ENCODE results near the gene JSRP1.

Gene JSRP1

GRCh38 chr19:2255982-2256685, at the start of gene JSRP1:
JSRP1 (minus strand) TSS chr19:2256417; CDS start chr19:2255314, 1,103 bp downstream.
- DNase-seq = no peak

GRCh38 chr19:2305452-2306280, 49.4 kb upstream of the JSRP1 start:
- no peak for DNase-seq

GRCh38 chr19:2303211-2303798, 47.1 kb upstream of the JSRP1 start:
- DNase-seq = no peak

GRCh38 chr19:2302319-2303210, 46.3 kb upstream of the JSRP1 start:
- no peak for DNase-seq

GRCh38 chr19:2300533-2300932, 44.3 kb upstream of the JSRP1 start:
- DNase-seq = no peak

GRCh38 chr19:2296141-2296540, 39.9 kb upstream of the JSRP1 start:
- no peak for DNase-seq

GRCh38 chr19:2294687-2295335, 38.6 kb upstream of the JSRP1 start:
- peak in 1 of 2 experiments; percentile 67 for DNase-seq

GRCh38 chr19:2291185-2291751, 35.1 kb upstream of the JSRP1 start:
- no peak for DNase-seq

- DNase-seq = no peak
These were observed 34.4 kb upstream of the JSRP1 start for GRCh38 chr19:2290441-2291184.

- no peak for DNase-seq
These were observed 33.7 kb upstream of the JSRP1 start for GRCh38 chr19:2289714-2290435.

GRCh38 chr19:2288818-2289713, 32.8 kb upstream of the JSRP1 start:
- DNase-seq = no peak

- DNase-seq = no peak
These were observed 32.2 kb upstream of the JSRP1 start for GRCh38 chr19:2288338-2288817.

GRCh38 chr19:2287585-2288337, 31.5 kb upstream of the JSRP1 start:
- no peak for DNase-seq

GRCh38 chr19:2286402-2287140, 30.4 kb upstream of the JSRP1 start:
- no peak for DNase-seq

- DNase-seq = no peak
These were observed 27.8 kb upstream of the JSRP1 start for GRCh38 chr19:2283835-2284507.

- DNase-seq = no peak
These were observed 26.6 kb upstream of the JSRP1 start for GRCh38 chr19:2282862-2283237.

Measured in NCI-H446 (cell line).